Activated B cell treated with CpG ODN at 0.5 μM for 24 hours (primary cell): ENCODE measurements around the gene THAP3. TPM values are rescaled to one million over a fixed set of nuclear protein-coding genes. Genes with fewer than 3 reads are reported as not detected.
A peak's percentile ranks its signal among the peaks of the same experiment; 100 is the strongest.
"Not testable (repeated sequence)": the region's sequence is repeated elsewhere in the genome, so short reads cannot be mapped to it uniquely, and the experiment has no call there.

Experiments used
- ATAC-seq: fragments of 200-7000 bp; cut with Tn5 transposase; one replicate; pipeline ENCODE4 v1.10.0; 2021; ENCODE audit warnings: low read depth, mild to moderate bottlenecking, moderate library complexity
- CTCF ChIA-PET: fragments of 350-600 bp; sonication (Branson Sonifier 250); formaldehyde crosslinking; loops from one replicate; lab custom pipeline; 2021; ENCODE audit warnings: antibody characterized with exemption; lab: Charles Lee
- POLR2A ChIA-PET: fragments of 350-600 bp; sonication (Branson Sonifier 250); formaldehyde crosslinking; loops from one replicate; lab custom pipeline; 2021; ENCODE audit warnings: antibody characterized with exemption; lab: Charles Lee
- DNase-seq: peaks from one replicate; pipeline ENCODE4 v3.0.0; 2022
- H3K27ac Mint-ChIP-seq: one replicate; pipeline ENCODE4 v1.8.0; 2020; ENCODE audit warnings: mixed read lengths
- H3K27me3 Mint-ChIP-seq: one replicate; pipeline ENCODE4 v1.8.0; 2021; ENCODE audit warnings: mixed read lengths
- H3K36me3 Mint-ChIP-seq: one replicate; pipeline ENCODE4 v1.8.0; 2021; ENCODE audit warnings: low read depth, mixed read lengths
- H3K4me1 Mint-ChIP-seq: one replicate; pipeline ENCODE4 v1.8.0; 2021; ENCODE audit warnings: mixed read lengths
- H3K4me3 Mint-ChIP-seq: one replicate; pipeline ENCODE4 v1.8.0; 2020; ENCODE audit warnings: mild to moderate bottlenecking, mixed read lengths
- H3K9me3 Mint-ChIP-seq: one replicate; pipeline ENCODE4 v1.8.0; 2020; ENCODE audit warnings: mixed read lengths
- CTCF ChIP-seq: fragments of 200-600 bp; IDR thresholded peaks from one replicate; pipeline ENCODE4 v1.8.0; 2022; ENCODE audit warnings: antibody characterized with exemption, mild to moderate bottlenecking
- intact Hi-C: fragments of 100-400 bp; cut with micrococcal nuclease; formaldehyde crosslinking; loops from one replicate; pipeline ENCODE4 v1.15.1; 2024
- total RNA-seq: library from RNA; stranded (reverse); gene quantifications from 2 replicates; pipeline ENCODE4 v1.2.3, GENCODE V29; 2022

The THAP3 gene
- total RNA-seq, 1 donor from 2014 or later = 21.3 TPM

GRCh38 chr1:6599141-6599975 is 25.3 kb upstream of the THAP3 start:
- peaks cover 39% of the 10 kb centered on the region for H3K36me3 Mint-ChIP-seq
- intact Hi-C loops = loop anchor here (2.0 kb wide), 1 partner anchor 13 kb away; the partner anchor contains the start of gene PHF13

GRCh38 chr1:6599991-6600390 is 24.7 kb upstream of the THAP3 start:
- DNase-seq, H3K9me3 Mint-ChIP-seq, ATAC-seq, H3K27me3 Mint-ChIP-seq: not testable (repeated sequence)
- ChIA-PET POLR2A (interaction anchor here (0.5 to 8.1 kb wide), 6 partner anchors 12 to 573 kb away, joined by 3 to 94 read pairs (median 22); partner anchors contain the start of genes NOL9, PHF13, TAS1R1 and ZBTB48), CTCF (interaction anchor here (1.3 kb wide), 1 partner anchor 19 kb away, joined by 4 read pairs; no protein-coding TSS in a partner anchor)
- Mint-ChIP-seq H3K4me1 (peaks cover 43% of the 10 kb centered on the region), H3K4me3 (peak overlapping the region; percentile 91), H3K27ac (peak overlapping the region; percentile 91), H3K36me3 (peaks cover 35% of the 10 kb centered on the region)
- intact Hi-C loops = loop anchor here (2.0 kb wide), 1 partner anchor 13 kb away; the partner anchor contains the start of gene PHF13

More at GRCh38 chr1:6599141-6599975, 25.3 kb upstream of the THAP3 start:
- Mint-ChIP-seq H3K27me3 (no peaks in the 10 kb centered on the region), H3K4me1 (peaks cover 42% of the 10 kb centered on the region), H3K27ac (peak overlapping the region; percentile 73), H3K9me3 (no peaks in the 10 kb centered on the region), H3K4me3 (peak overlapping the region; percentile 70)
- POLR2A ChIA-PET = interaction anchor here (5.6 to 8.1 kb wide), 3 partner anchors 13 to 45 kb away, joined by 38 to 94 read pairs (median 64); partner anchors contain the start of genes NOL9, PHF13, TAS1R1 and ZBTB48
- DNase-seq (no peak), ATAC-seq (no peak)
- no peak for TF ChIP-seq CTCF
- CTCF ChIA-PET = interaction anchor here (1.3 kb wide), 1 partner anchor 18 kb away, joined by 4 read pairs; no protein-coding TSS in a partner anchor

GRCh38 chr1:6600410-6601048 is 24.1 kb upstream of the THAP3 start:
- no peaks in the 10 kb centered on the region for H3K27me3 Mint-ChIP-seq
- intact Hi-C loops = loop anchor here (1.0 kb wide), 1 partner anchor 101 kb away; the partner anchor contains the start of gene DNAJC11
- ATAC-seq (peak; percentile 0), DNase-seq (no peak)
- ChIA-PET POLR2A (interaction anchor here (0.5 to 8.1 kb wide), 8 partner anchors 11 to 573 kb away, joined by 3 to 94 read pairs (median 6); partner anchors contain the start of genes NOL9, PHF13, TAS1R1 and ZBTB48), CTCF (interaction anchor here (1.3 to 2.9 kb wide), 2 partner anchors 19 to 46 kb away, joined by 4 to 11 read pairs; partner anchors contain the start of genes NOL9 and TAS1R1)
- peaks cover 29% of the 10 kb centered on the region for H3K36me3 Mint-ChIP-seq
- no peaks in the 10 kb centered on the region for H3K9me3 Mint-ChIP-seq
- H3K4me3 Mint-ChIP-seq = peak overlapping the region; percentile 91
- no peak for TF ChIP-seq CTCF
- H3K27ac Mint-ChIP-seq = peak overlapping the region; percentile 91
- H3K4me1 Mint-ChIP-seq = peaks cover 43% of the 10 kb centered on the region

- ATAC-seq (peak; percentile 39), DNase-seq (peak; percentile 52)
- Mint-ChIP-seq H3K4me3 (peak overlapping the region; percentile 91), H3K27ac (peak overlapping the region; percentile 91), H3K36me3 (peaks cover 22% of the 10 kb centered on the region), H3K9me3 (no peaks in the 10 kb centered on the region), H3K27me3 (no peaks in the 10 kb centered on the region), H3K4me1 (peaks cover 41% of the 10 kb centered on the region)
- TF ChIP-seq CTCF = no peak
- POLR2A ChIA-PET = interaction anchor here (0.6 to 8.1 kb wide), 11 partner anchors 11 to 410 kb away, joined by 3 to 94 read pairs (median 4); partner anchors contain the start of genes CAMTA1, NOL9, PHF13 and TAS1R1
- CTCF ChIA-PET = interaction anchor here (1.0 to 2.9 kb wide), 7 partner anchors 20 to 47 kb away, joined by 3 to 11 read pairs (median 4); partner anchors contain the start of genes NOL9, TAS1R1 and THAP3
- intact Hi-C loops = loop anchor here (1.0 kb wide), 1 partner anchor 100 kb away; the partner anchor contains the start of gene DNAJC11
Measured at GRCh38 chr1:6601049-6601922, 23.4 kb upstream of the THAP3 start.
